Thyroid gland (tissue), 4 donors: ENCODE measurements around the gene HSPB6. TPM values are rescaled to one million over a fixed set of nuclear protein-coding genes. Genes with fewer than 3 reads are reported as not detected.

Experiments used
- DNase-seq, 2 donors: peaks; one replicate each; pipeline ENCODE4 v3.0.0-alpha.2; 2019
- H3K27ac ChIP-seq, 3 donors: fragments of 200-600 bp; sonication (generic); 1 replicate in 2 of 3; 2 replicates in 1 of 3; pipeline ENCODE4 v1.5.1; 2016 to 2019; ENCODE audit warnings: mild to moderate bottlenecking in 1 of 3, moderate library complexity in 1 of 3
- H3K27me3 ChIP-seq: fragments of 200-600 bp; sonication (generic); one replicate; pipeline ENCODE4 v1.5.1; 2019
- H3K36me3 ChIP-seq, 2 donors: fragments of 200-600 bp; sonication (generic); one replicate each; pipeline ENCODE4 v1.5.1; 2016 to 2019
- H3K4me1 ChIP-seq, 2 donors: fragments of 200-600 bp; sonication (generic); one replicate each; pipeline ENCODE4 v1.5.1; 2017 to 2019
- H3K4me3 ChIP-seq, 3 donors: fragments of 200-600 bp; sonication (generic); replicated peaks in 1 of 3; 1 replicate in 2 of 3; 2 replicates in 1 of 3; pipeline ENCODE4 v1.5.1; 2016; ENCODE audit warnings: mild to moderate bottlenecking in 1 of 3
- H3K9me3 ChIP-seq: fragments of 200-600 bp; sonication (generic); one replicate; pipeline ENCODE4 v1.5.1; 2017
- CTCF ChIP-seq, 6 experiments: fragments of 200-600 bp in 3 of 6; fragments of 450-650 bp in 3 of 6; sonication (generic) in 3 of 6; IDR thresholded peaks; one replicate each; pipeline ENCODE4 v1.5.1; 2016 to 2019; ENCODE audit warnings: antibody characterized with exemption in 6 of 6, mild to moderate bottlenecking in 2 of 6, inconsistent platforms in 1 of 6, moderate library complexity in 1 of 6
- POLR2A ChIP-seq, 2 donors: fragments of 450-650 bp; IDR thresholded peaks; one replicate each; pipeline ENCODE4 v1.6.1; 2017; ENCODE audit warnings: antibody characterized with exemption in 2 of 2, mild to moderate bottlenecking in 2 of 2, moderate library complexity in 1 of 2
- WGBS, 2 donors: methylation state at CpG; one replicate each; pipeline ENCODE4 v1.1.5; 2017; 5-methylcytosine and 5-hydroxymethylcytosine counted together
- intact Hi-C: fragments of 100-400 bp; cut with DNase I; formaldehyde crosslinking; loops from one replicate; pipeline ENCODE4 v1.15.1; 2023
- total RNA-seq, 4 donors: library from RNA; depleted of rRNA; stranded (reverse); fragments of >200 nt; gene quantifications; one replicate each; pipeline ENCODE4 v1.2.3, GENCODE V29; 2016

The HSPB6 gene
- total RNA-seq, 4 donors from 2014 or later, result 17.3 to 31.8 (median 23.1) TPM

DNA sequence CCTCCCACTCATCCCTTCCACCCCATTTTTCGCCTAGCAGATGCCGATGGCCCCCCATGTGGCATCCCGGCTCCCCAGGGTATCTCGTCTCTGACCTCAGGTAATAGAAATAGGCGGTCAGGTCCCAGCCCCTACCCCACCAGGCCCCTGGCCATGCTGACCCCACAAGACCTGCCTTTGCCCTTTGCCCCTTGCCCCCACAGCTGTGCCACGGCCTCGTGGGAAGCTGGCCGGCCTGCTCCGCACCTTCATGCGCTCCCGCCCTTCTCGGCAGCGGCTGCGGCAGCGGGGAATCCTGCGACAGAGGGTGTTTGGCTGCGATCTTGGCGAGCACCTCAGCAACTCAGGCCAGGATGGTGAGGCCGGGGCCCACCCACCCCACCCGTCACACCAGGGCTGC is 23.9 kb upstream of the HSPB6 start:
- DNase-seq, result no peak
- TF ChIP-seq POLR2A (IDR thresholded peaks at IDR 0.05) (no peak), CTCF (IDR thresholded peaks at IDR 0.05) (no peak)
- no peaks in the 10 kb centered on the region for H3K9me3 ChIP-seq
- H3K36me3 ChIP-seq, result peaks cover 0 to 3% of the 10 kb centered on the region in 2 donors
- intact Hi-C loops, result no loop called here
- H3K4me3 ChIP-seq, result no peak overlapping the region
- WGBS, 2 donors, result 93 to 97% methylated on average over 14 to 18 of the region's 20 CpGs
- no peaks in the 10 kb centered on the region for H3K27me3 ChIP-seq
- peaks cover 0 to 1% of the 10 kb centered on the region in 2 donors for H3K4me1 ChIP-seq
- no peak overlapping the region for H3K27ac ChIP-seq

DNA sequence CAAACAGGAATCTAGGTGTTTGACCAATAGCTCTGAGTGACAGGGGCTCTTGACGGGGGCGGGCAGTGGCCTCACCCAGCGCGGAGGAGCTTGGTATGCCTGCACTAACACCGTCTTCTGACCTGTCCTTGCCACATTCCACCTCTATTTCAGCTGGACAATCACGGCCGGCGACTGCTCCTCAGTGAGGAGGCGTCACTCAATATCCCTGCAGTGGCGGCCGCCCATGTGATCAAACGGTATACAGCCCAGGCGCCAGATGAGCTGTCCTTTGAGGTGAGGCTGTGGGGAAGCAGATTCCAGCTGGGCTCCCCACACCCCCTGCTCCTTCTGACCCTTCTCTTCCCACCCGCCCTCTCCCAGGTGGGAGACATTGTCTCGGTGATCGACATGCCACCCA is 23.2 kb upstream of the HSPB6 start:
- Histone ChIP-seq H3K27ac (no peak overlapping the region), H3K4me1 (peaks cover under 1 to 3% of the 10 kb centered on the region in 2 donors), H3K27me3 (no peaks in the 10 kb centered on the region), H3K9me3 (no peaks in the 10 kb centered on the region), H3K4me3 (no peak overlapping the region), H3K36me3 (peaks cover 0 to 3% of the 10 kb centered on the region in 2 donors)
- TF ChIP-seq POLR2A (IDR thresholded peaks at IDR 0.05) (no peak), CTCF (IDR thresholded peaks at IDR 0.05) (no peak)
- 94 to 100% methylated on average over 3 to 16 of the region's 16 CpGs for WGBS, 2 donors
- DNase-seq, result no peak
- intact Hi-C loops, result no loop called here

DNA sequence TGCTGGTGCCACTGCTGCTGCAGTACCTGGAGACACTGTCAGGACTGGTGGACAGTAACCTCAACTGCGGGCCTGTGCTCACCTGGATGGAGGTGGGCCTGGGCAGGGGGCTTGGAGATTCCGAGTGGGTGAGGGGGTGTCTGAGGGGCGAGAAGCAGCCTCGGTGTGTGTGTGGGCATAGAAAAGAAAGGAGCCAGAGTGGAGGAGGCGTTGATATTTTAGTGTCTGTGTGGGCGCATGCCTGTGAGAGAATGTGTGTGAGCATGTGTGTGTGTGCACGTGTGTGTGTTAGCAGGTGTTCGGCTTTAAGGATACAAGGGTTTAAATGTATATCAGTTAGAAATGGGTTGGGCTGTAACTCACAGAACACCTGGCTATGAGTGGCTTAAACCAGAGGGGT is 22.2 kb upstream of the HSPB6 start:
- WGBS, 2 donors, result 93 to 94% methylated on average over 8 of the region's 8 CpGs
- H3K36me3 ChIP-seq, result peaks cover 0 to 3% of the 10 kb centered on the region in 2 donors

GRCh38 chr19:35777961-35778360 is 21.1 kb upstream of the HSPB6 start:
- Histone ChIP-seq H3K27ac (no peak overlapping the region), H3K36me3 (peaks cover 0 to 3% of the 10 kb centered on the region in 2 donors), H3K9me3 (no peaks in the 10 kb centered on the region), H3K27me3 (no peaks in the 10 kb centered on the region), H3K4me3 (no peak overlapping the region), H3K4me1 (peaks cover 6 to 8% of the 10 kb centered on the region in 2 donors)
- TF ChIP-seq CTCF (IDR thresholded peaks at IDR 0.05) (no peak), POLR2A (IDR thresholded peaks at IDR 0.05) (no peak)
- WGBS, 2 donors, result 79 to 84% methylated on average over 6 to 7 of the region's 7 CpGs
- DNase-seq, result no peak
- intact Hi-C loops, result no loop called here

More for the DNA sequence above, 22.2 kb upstream of the HSPB6 start:
- Histone ChIP-seq H3K4me3 (no peak overlapping the region), H3K27ac (no peak overlapping the region), H3K27me3 (no peaks in the 10 kb centered on the region), H3K4me1 (peaks cover 6 to 8% of the 10 kb centered on the region in 2 donors), H3K9me3 (no peaks in the 10 kb centered on the region)
- no peak for DNase-seq
- intact Hi-C loops, result no loop called here
- TF ChIP-seq POLR2A (IDR thresholded peaks at IDR 0.05) (no peak), CTCF (IDR thresholded peaks at IDR 0.05) (no peak)

DNA sequence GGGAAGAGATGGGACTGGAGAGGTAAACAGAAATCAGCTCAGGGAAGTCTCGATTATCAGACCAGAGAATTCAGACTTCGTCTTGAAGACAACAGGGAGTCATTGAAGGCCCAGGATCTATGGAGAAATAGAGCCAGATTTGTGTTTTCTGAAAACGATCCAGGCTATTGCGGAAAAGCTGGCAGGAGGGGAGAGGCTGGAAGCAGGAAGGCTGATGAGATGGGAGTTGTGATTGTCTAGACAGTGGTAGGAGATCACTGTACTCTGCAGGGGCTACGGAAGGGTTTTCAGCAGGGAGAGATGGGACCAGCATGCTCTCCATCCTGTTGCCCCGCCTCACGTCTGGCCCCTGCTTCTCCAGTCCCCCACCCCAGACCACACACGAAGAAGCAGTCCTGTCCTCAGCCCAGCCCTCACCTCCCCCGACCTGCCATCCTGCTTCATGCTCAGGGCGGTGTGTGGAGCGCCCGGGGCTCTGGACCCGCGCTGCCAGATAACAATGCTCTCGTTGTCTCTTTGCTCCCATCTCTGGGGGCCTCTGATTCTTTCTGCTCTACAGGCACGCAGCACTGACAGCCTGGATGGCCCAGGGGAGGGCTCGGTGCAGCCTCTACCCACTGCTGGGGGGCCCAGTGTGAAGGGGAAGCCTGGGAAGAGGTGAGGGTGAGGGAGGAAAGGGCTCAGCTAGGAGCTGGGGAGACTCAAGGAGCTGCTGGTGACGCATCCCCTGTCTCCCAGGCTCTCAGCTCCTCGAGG is 20.4 kb upstream of the HSPB6 start:
- H3K36me3 ChIP-seq, result peaks cover 0 to 3% of the 10 kb centered on the region in 2 donors
- no peaks in the 10 kb centered on the region for H3K9me3 ChIP-seq
- H3K27ac ChIP-seq, result no peak overlapping the region
- 61 to 66% methylated on average over 17 to 19 of the region's 19 CpGs for WGBS, 2 donors
- H3K27me3 ChIP-seq, result no peaks in the 10 kb centered on the region
- peaks cover 6 to 8% of the 10 kb centered on the region in 2 donors for H3K4me1 ChIP-seq
- H3K4me3 ChIP-seq, result no peak overlapping the region
- DNase-seq, result no peak
- intact Hi-C loops, result no loop called here
- TF ChIP-seq CTCF (IDR thresholded peaks at IDR 0.05), result no peak
- no peak for TF ChIP-seq POLR2A (IDR thresholded peaks at IDR 0.05)
